SU-DHL-6 (cell line): ENCODE measurements around the gene IL22.

Experiments used
- EZH2phosphoT487 ChIP-seq: fragments of 200-600 bp; sonication (generic), shearing (Covaris generic); conservative IDR thresholded peaks from 2 replicates; pipeline ENCODE4 v1.6.1; 2018; ENCODE audit warnings: mild to moderate bottlenecking, antibody characterized with exemption, low read length, moderate library complexity, mixed read lengths
- TF ChIP-seq, protein P1 (sequence below): fragments of 200-600 bp; sonication (generic); IDR thresholded peaks from one replicate; pipeline ENCODE4 v1.5.1; 2017; ENCODE audit warnings: antibody characterized with exemption, mild to moderate bottlenecking, low read length, moderate library complexity; ENCODE audit not compliant: insufficient read depth, poor library complexity, severe bottlenecking

DNA sequence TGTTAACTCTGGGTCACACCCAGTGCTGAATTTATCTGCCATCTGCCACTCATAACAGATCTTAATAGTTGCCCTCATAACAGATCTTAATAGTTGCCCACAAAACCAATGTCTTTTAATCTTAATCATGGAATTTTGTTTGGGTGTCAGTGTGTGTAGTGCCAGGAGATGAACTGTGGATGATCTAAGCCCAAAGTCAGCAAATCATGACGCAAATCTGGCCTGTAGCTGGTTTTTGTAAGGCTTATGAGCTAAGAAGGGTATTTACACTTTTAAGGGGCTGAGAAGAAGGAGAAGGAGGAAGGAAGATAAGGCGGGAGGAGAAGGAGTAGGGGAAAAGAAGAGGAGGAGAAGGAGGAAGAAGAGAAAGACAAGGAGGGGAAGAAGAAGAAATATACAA lies 17.8 kb downstream of the IL22 start:
- TF ChIP-seq, protein P1, sequence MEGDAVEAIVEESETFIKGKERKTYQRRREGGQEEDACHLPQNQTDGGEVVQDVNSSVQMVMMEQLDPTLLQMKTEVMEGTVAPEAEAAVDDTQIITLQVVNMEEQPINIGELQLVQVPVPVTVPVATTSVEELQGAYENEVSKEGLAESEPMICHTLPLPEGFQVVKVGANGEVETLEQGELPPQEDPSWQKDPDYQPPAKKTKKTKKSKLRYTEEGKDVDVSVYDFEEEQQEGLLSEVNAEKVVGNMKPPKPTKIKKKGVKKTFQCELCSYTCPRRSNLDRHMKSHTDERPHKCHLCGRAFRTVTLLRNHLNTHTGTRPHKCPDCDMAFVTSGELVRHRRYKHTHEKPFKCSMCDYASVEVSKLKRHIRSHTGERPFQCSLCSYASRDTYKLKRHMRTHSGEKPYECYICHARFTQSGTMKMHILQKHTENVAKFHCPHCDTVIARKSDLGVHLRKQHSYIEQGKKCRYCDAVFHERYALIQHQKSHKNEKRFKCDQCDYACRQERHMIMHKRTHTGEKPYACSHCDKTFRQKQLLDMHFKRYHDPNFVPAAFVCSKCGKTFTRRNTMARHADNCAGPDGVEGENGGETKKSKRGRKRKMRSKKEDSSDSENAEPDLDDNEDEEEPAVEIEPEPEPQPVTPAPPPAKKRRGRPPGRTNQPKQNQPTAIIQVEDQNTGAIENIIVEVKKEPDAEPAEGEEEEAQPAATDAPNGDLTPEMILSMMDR: no peak
- TF ChIP-seq EZH2phosphoT487: no peak
